Measurements from ENCODE around the gene TBCK.

GRCh38 chr4:106291678-106292077 is 24.3 kb downstream of the TBCK start:
- no peak for TF ChIP-seq EZH2 (IDR thresholded peaks at IDR 0.05; ENCODE audit: low read depth, low read length, severe bottlenecking)
- no peak for TF ChIP-seq CTCF (IDR thresholded peaks at IDR 0.05; ENCODE audit: control extremely low read depth in 1 of 3, insufficient read depth in 1 of 3, low read depth in 1 of 3, low read length in 3 of 3)
- TF ChIP-seq BRCA1 (IDR thresholded peaks at IDR 0.05; ENCODE audit: low read depth, low read length): no peak
- TF ChIP-seq POLR2A (IDR thresholded peaks at IDR 0.05; ENCODE audit: control extremely low read depth in 1 of 2, low read depth in 2 of 2, low read length in 2 of 2): no peak
- no peak for TF ChIP-seq JUN (IDR thresholded peaks at IDR 0.05; ENCODE audit: low read depth, low read length)
- no peak for TF ChIP-seq MAX (IDR thresholded peaks at IDR 0.05)
- no peak for TF ChIP-seq GABPA (IDR thresholded peaks at IDR 0.05; ENCODE audit: borderline replicate concordance, insufficient read depth, low read length)
- no peak for TF ChIP-seq ATF2 (IDR thresholded peaks at IDR 0.05; ENCODE audit: low read length)
- TF ChIP-seq ZNF274 (IDR thresholded peaks at IDR 0.05; ENCODE audit: borderline replicate concordance, extremely low read depth, low read length): no peak
- no peak for TF ChIP-seq USF2 (IDR thresholded peaks at IDR 0.05; ENCODE audit: low read length)
- no peak for TF ChIP-seq RFX5 (IDR thresholded peaks at IDR 0.05; ENCODE audit: borderline replicate concordance, low read depth, low read length)
